Cardiac fibroblast (primary cell): Measurements from ENCODE around the gene MBD2.
"Not testable (repeated sequence)": the region's sequence is repeated elsewhere in the genome, so short reads cannot be mapped to it uniquely, and the experiment has no call there.

ENCODE experiments used
- DNase-seq, 2 donors: peaks; one replicate each; pipeline versions ENCODE4 v3.0.0 to v3.0.0-alpha.2; 2010; ENCODE audit warnings: low read depth in 2 of 2
- H3K4me3 ChIP-seq, 2 donors: replicated peaks in 1 of 2; 1 replicate in 1 of 2; 2 replicates in 1 of 2; pipeline ENCODE4 v1.5.1; 2011; ENCODE audit warnings: low read depth in 2 of 2, low read length in 2 of 2, mild to moderate bottlenecking in 2 of 2, moderate library complexity in 1 of 2
- TF ChIP-seq, protein P1 (sequence below): IDR thresholded peaks from one replicate; pipeline ENCODE4 v1.5.1; 2011; ENCODE audit warnings: low read depth, mild to moderate bottlenecking, low read length, inconsistent platforms

MBD2 gene

GRCh38 chr18:54130631-54131030 lies 93.8 kb downstream of the MBD2 start:
- no peak for DNase-seq
- H3K4me3 ChIP-seq = no peak overlapping the region
- TF ChIP-seq, protein P1, sequence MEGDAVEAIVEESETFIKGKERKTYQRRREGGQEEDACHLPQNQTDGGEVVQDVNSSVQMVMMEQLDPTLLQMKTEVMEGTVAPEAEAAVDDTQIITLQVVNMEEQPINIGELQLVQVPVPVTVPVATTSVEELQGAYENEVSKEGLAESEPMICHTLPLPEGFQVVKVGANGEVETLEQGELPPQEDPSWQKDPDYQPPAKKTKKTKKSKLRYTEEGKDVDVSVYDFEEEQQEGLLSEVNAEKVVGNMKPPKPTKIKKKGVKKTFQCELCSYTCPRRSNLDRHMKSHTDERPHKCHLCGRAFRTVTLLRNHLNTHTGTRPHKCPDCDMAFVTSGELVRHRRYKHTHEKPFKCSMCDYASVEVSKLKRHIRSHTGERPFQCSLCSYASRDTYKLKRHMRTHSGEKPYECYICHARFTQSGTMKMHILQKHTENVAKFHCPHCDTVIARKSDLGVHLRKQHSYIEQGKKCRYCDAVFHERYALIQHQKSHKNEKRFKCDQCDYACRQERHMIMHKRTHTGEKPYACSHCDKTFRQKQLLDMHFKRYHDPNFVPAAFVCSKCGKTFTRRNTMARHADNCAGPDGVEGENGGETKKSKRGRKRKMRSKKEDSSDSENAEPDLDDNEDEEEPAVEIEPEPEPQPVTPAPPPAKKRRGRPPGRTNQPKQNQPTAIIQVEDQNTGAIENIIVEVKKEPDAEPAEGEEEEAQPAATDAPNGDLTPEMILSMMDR = no peak

DNA sequence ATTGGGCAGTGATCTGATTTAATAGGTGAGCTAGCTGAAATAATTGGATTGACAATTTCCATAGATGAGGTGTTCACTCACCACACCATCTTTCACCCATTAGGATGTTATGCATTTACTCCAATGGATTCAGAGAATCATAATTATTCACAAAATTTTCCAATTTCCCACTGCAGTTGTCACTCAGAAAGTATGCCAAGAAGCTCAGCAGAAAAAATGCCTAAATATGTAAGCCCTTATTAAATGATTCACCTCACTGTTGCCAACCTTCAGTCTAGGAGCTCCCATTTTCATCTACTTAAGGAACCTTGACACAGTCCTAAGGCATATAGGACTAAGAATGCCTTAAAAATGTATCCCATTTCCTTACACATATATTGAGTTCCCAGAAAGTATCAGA lies 94.3 kb downstream of the MBD2 start:
- DNase-seq = no peak
- TF ChIP-seq, protein P1 = no peak
- H3K4me3 ChIP-seq = no peak overlapping the region

DNA sequence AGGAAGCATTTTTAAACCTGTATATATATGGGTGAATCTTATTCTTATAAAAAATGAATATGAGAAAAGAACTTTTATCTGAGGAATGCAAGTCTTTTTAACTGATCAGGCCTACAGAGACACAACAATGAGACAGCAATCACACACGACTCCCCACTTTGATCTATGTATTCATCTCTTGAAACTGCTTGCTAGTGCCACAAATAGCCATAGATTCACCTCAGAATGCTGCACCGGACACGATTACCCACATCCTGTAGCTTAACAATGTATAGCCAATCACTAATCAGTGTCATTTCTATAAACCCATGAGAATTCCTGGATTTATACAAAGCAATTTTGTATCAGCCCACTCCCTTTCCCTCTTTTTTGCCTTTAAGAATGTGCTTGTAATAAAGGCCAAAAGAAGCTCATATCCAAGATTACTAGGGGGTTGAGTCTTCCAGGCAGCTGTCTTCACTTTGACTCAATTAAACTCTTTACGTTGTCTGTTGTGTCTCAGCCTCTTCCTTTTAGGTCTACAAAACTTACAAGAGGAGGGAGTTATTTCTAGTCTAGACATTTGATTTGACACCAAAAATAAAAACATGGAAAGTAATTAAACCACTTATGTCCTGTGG lies 94.9 kb downstream of the MBD2 start:
- H3K4me3 ChIP-seq = no peak overlapping the region
- TF ChIP-seq, protein P1 = no peak
- DNase-seq = no peak

DNA sequence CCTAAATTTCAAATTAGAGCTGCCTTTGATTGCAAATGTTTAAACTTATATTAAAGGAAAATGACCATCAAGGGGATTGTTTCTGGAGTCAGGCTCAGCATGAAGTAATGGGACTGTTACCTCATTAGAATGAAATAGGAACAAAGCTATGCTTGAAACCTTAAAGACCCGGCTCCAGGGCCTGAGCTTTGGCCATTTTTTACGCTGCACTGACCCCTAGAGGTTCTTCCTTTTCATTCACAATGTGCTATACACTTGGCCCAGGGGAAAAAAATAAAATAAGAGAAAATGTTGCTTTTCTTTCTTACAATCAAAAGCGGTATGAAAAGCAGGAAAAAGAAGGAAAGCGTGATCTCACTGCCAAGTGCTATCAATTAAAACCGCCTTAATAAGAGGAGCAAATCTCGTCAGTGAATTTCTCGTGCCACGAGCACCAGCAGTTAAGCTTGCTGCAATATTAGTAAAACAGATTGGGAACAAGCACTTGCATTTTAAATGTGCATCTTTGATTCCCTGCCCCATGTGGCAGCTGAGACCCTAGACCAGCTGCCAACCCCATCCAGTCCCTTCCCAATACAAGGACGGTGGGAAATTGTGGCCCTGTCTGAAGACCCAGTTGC lies 96.6 kb downstream of the MBD2 start:
- no peak overlapping the region for H3K4me3 ChIP-seq
- TF ChIP-seq, protein P1 = peak; percentile 67
- peak; percentile 70 to 79 for DNase-seq

DNA sequence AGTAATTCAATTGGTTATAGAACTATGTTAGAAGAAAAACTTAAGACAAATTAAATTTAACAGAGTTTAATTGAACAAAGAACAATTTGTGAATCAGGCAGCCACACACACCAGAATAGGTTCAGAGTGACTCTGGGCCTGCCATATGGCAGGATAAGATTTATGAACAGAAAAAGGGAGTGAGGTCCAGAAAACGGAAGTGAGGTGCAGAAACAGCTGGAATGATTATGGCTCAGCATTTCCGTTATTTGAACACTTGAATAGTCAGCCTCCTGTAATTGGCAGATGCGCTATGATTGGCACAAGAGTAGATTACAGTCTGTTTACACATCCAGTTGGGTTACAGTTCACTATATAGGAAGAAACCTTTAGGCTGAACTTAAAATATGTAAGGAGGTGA lies 99.0 kb downstream of the MBD2 start:
- DNase-seq = no peak
- TF ChIP-seq, protein P1 = no peak
- H3K4me3 ChIP-seq = no peak overlapping the region

DNA sequence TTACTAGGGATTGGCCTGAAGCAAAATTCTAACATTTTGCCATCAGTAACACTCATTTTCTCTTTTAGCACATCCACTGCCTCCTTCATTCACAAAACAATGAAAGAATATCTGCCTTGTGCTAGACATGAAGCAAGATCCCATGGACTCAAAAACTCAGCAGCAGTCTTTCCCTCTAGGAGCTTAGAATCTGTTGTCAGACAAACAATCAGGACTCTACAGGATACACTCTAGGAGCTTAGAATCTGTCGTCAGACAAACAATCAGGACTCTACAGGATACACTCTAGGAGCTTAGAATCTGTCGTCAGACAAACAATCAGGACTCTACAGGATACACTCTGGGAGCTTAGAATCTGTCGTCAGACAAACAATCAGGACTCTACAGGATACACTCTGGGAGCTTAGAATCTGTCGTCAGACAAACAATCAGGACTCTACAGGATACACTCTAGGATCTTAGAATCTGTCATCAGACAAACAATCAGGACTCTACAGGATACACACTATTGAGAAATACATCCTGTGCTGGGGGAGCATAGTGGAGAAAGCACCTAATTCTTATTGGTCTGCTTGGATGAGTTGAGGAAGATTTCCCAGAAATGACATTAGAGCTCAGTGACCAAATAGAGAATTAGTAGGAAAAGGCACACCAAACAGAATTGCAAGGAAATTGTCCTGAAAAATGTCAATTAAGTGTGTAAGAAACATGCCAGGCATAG lies 100.6 kb downstream of the MBD2 start:
- peak; percentile 23 to 54 for DNase-seq
- H3K4me3 ChIP-seq = not testable (repeated sequence)

DNA sequence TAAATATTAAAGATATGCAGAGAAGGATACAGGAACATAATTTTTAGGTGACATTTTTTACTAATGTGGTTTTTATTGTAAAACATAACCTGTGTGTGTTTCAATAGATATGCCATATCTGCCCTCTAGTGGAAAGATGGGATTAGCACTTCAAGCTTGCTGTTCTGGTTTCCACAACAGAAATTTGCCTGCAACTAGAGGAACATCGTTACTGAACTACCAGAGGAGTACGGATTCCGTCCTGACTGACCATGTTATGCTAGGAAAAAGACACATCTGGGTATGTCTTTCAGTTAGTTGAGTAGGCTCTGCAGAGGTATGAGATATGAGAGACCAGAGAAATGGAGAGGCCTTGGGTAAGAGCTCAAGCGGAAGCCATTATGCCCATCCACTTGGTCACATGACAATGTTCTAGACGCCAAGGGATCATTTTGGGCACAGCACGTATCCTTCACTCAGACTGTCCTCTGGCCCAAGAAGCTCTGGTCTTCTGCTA lies 104.9 kb downstream of the MBD2 start:
- peak; percentile 79 to 83 for DNase-seq
- TF ChIP-seq, protein P1 = peak; percentile 80
- H3K4me3 ChIP-seq = no peak overlapping the region
